Pancreas (tissue), 10 donors: ENCODE results near the gene ONECUT1. TPM values are rescaled to one million over a fixed set of nuclear protein-coding genes. Genes with fewer than 3 reads are reported as not detected.

Experiments
- ATAC-seq, 4 donors: fragments of 200-7000 bp; cut with Tn5 transposase; one replicate each; pipeline versions ENCODE4 v1.8.0 to v1.9.1; 2020; ENCODE audit warnings: mild to moderate bottlenecking in 4 of 4, moderate library complexity in 4 of 4
- DNase-seq, 6 donors: peaks; one replicate each; pipeline ENCODE4 v3.0.0-alpha.2; 2020
- FAIRE-seq: peaks from 2 replicates; lab custom pipeline; 2012; peaks lifted over from hg19 to GRCh38; lab: Jason Lieb, UNC
- H3K27ac ChIP-seq, 4 donors: fragments of 200-600 bp; sonication (generic); 1 replicate in 3 of 4; 2 replicates in 1 of 4; pipeline versions ENCODE4 v1.5.0 to v1.8.0; 2020
- H3K27me3 ChIP-seq, 4 donors: fragments of 200-600 bp; one replicate each; pipeline ENCODE4 v1.8.0; 2021
- H3K36me3 ChIP-seq, 3 donors: fragments of 200-600 bp; sonication (generic) in 1 of 3; one replicate each; pipeline versions ENCODE4 v1.5.0 to v1.8.0; 2020 to 2021
- H3K4me1 ChIP-seq, 3 donors: fragments of 200-600 bp; one replicate each; pipeline ENCODE4 v1.8.0; 2021
- H3K4me3 ChIP-seq, 4 donors: fragments of 200-600 bp; sonication (generic) in 2 of 4; one replicate each; pipeline versions ENCODE4 v1.5.0 to v1.8.0; 2020 to 2021
- H3K9me3 ChIP-seq, 4 donors: fragments of 200-600 bp; one replicate each; pipeline ENCODE4 v1.8.0; 2021
- WGBS, 2 donors: extraction: QIAGEN DNeasy Blood & Tissue Kit; methylation state at CpG; one replicate each; pipeline ENCODE4 v1.1.7; 2013; 5-methylcytosine and 5-hydroxymethylcytosine counted together
- intact Hi-C, 3 donors: fragments of 100-400 bp; cut with DNase I; formaldehyde crosslinking; loops; one replicate each; pipeline versions ENCODE4 v1.11.1 to v1.14.2; 2022
- polyA plus RNA-seq, 2 donors: library from polyadenylated mRNA; stranded (reverse); fragments of 200-250 nt; gene quantifications; one replicate each; pipeline ENCODE4 v1.2.3, GENCODE V29; 2013
- total RNA-seq, 6 donors: library from RNA; stranded (reverse); fragmentation: NEBNext Ultra II Directional in 4 of 6; extraction: Animal tissue kit (Norgen Biotek cat#: 25700) in 4 of 6; gene quantifications; one replicate each; pipeline versions ENCODE4 v1.2.1 to v1.2.4, GENCODE V29; 2021 to 2023
- TF ChIP-seq, protein P1 (sequence below), 4 donors: fragments of 200-600 bp; sonication (generic) in 3 of 4; IDR thresholded peaks; one replicate each; pipeline versions ENCODE4 v1.5.0 to v1.8.0; 2021; ENCODE audit warnings: antibody characterized with exemption in 4 of 4
- donor health status: healthy with polysubstance abuse.
- donor health status: DM: no; HTN: no; CAD: no; lungs with moderate emphysema.
- donor health status: DM: no; HTN: no; CAD: no.
- donor health status: control.
- donor health status: control.
- donor health status: Bipolar disorder and iron deficiency.
- donor health status: DM: yes; HTN: yes; CAD: no.
- donor health status: DM: no; HTN: no; CAD: no.
- donor health status: DM: no; HTN: no; CAD: no.
- donor health status: DM: yes; HTN: yes; CAD: no.

ONECUT1 gene
- total and polyA plus RNA-seq, 8 donors, result 8.0 to 56.2 (median 36.8) TPM

DNA sequence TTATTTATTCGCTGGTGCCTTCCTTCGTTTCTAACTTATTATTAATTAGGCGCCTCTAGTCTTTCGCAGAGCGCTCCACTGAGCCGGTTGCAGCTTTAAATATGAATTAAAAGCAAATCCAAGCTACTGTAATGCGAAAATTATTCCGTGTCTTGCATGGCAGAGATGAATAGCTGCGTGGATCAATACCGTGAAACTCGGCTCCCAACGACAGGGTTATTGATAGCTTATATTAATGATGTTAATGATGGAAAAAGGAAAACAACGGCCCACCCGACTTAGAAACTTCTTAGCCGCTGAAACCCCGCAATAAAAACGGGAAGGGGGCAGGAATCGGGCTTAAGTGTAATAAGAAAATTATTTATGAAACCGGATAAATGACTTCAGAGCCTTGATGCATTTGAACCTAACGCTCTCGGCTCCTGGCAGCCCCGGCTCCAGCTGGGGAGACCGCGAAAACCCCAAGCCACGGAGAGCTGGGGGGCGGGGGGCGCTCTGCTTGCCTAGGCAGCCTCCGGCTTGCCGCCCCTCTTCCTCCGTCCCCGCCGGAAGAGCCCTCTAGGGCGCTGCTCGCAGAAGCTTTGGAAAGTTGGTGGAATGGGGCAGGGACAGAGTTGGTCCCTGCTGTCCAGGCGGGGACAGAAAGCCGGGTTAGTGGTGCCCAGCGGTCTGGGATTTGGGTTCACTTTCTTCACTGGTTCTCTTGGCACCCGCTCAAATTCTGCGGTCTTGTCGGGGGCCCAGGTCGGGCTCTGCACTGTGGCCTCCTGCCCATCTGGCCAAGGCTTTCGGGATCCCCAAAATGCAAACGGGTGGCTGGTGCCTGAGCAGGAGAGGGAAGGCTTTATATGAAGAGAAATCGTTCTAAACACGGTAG, 7.7 kb upstream of the ONECUT1 start:
- Histone ChIP-seq H3K27me3 (no peaks in the 10 kb centered on the region), H3K27ac (no peak overlapping the region), H3K9me3 (no peaks in the 10 kb centered on the region), H3K4me3 (peak overlapping the region in 1 of 4 donors; percentile 6), H3K36me3 (no peaks in the 10 kb centered on the region), H3K4me1 (peaks cover 2 to 15% (median 11%) of the 10 kb centered on the region in 3 donors)
- TF ChIP-seq, protein P1, sequence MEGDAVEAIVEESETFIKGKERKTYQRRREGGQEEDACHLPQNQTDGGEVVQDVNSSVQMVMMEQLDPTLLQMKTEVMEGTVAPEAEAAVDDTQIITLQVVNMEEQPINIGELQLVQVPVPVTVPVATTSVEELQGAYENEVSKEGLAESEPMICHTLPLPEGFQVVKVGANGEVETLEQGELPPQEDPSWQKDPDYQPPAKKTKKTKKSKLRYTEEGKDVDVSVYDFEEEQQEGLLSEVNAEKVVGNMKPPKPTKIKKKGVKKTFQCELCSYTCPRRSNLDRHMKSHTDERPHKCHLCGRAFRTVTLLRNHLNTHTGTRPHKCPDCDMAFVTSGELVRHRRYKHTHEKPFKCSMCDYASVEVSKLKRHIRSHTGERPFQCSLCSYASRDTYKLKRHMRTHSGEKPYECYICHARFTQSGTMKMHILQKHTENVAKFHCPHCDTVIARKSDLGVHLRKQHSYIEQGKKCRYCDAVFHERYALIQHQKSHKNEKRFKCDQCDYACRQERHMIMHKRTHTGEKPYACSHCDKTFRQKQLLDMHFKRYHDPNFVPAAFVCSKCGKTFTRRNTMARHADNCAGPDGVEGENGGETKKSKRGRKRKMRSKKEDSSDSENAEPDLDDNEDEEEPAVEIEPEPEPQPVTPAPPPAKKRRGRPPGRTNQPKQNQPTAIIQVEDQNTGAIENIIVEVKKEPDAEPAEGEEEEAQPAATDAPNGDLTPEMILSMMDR (IDR thresholded peaks at IDR 0.05), result no peak
- DNase-seq, result peak in 2 of 6 donors; percentile 50 to 59
- FAIRE-seq, result no peak
- WGBS, 2 donors, result 63 to 65% methylated on average over 45 of the region's 45 CpGs
- no peak for ATAC-seq
- intact Hi-C loops, result loop anchor here in 1 of 3 donors (10.0 kb wide), 1 partner anchor 277 kb away; no protein-coding TSS in a partner anchor

DNA sequence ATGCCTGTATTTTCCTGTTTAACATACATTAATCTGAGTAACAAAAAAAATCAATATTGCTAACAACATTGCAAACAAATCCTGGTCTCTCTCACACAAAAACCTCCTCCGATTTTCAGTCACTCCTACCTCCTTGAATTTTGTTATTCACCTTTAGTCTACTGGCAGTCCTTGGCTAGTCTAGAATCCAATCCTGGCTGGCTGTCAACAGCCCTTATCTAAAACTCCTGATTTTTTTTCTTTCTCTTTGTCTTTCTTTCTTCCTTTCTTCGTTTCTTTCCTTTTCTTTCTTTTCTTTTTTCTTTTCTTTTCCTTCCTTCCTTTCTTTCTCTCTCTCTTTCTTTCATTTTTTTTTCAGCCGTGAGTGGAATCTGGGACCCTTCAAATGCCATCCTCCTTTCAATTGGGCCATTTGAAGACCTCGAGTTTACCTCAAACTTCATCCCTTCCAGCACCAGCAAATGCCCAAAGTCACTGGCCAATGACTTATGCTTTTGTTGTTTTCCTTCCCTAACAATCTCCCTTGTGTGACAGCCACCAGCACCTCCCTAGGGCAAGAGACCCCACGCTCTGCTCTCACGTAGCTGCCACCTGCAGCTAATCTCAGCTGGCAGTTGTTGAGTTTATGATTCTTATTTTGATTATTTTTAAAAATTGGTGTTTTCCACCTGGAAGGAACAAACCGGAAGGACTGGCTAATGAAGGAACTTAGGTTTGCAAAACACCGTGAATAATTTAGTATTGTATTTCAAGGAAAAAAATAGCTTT, 6.8 kb upstream of the ONECUT1 start:
- peaks cover 0 to 15% (median 6%) of the 10 kb centered on the region in 3 donors for H3K4me1 ChIP-seq
- no peak overlapping the region for H3K4me3 ChIP-seq
- FAIRE-seq (no peak), DNase-seq (no peak), ATAC-seq (peak in 3 of 4 donors; percentile 55 to 65 (median 61))
- no peaks in the 10 kb centered on the region for H3K36me3 ChIP-seq
- H3K27ac ChIP-seq, result peak overlapping the region in 1 of 4 donors; percentile 8
- intact Hi-C loops, result loop anchor here in 1 of 3 donors (10.0 kb wide), 1 partner anchor 278 kb away; no protein-coding TSS in a partner anchor
- TF ChIP-seq, protein P1 (IDR thresholded peaks at IDR 0.05), result no peak
- no peaks in the 10 kb centered on the region for H3K9me3 ChIP-seq
- H3K27me3 ChIP-seq, result no peaks in the 10 kb centered on the region
- WGBS, 2 donors, result 27 to 28% methylated on average over 8 of the region's 8 CpGs

DNA sequence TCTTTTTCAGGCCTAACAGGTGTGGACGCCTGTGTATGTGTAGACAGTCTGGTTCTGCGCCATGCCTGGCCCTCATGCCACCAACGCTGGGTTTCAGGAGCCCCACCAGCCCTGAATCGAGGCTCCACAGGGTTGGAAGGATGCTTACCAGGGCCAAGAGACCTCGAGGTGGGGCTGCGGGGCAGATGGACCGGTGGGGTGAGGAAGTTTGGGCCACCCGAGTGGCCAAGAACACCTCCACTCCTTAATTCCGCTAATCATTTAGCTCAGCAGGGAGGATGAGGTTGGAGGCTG, 6.0 kb upstream of the ONECUT1 start:
- WGBS, 2 donors, result 79 to 81% methylated on average over 9 of the region's 9 CpGs
- intact Hi-C loops, result loop anchor here in 1 of 3 donors (10.0 kb wide), 1 partner anchor 279 kb away; no protein-coding TSS in a partner anchor
- H3K36me3 ChIP-seq, result no peaks in the 10 kb centered on the region
- H3K9me3 ChIP-seq, result no peaks in the 10 kb centered on the region
- no peak overlapping the region for H3K4me3 ChIP-seq
- H3K27ac ChIP-seq, result no peak overlapping the region
- peaks cover 0 to 15% (median 6%) of the 10 kb centered on the region in 3 donors for H3K4me1 ChIP-seq
- no peak for FAIRE-seq
- H3K27me3 ChIP-seq, result no peaks in the 10 kb centered on the region
- ATAC-seq, result no peak
- peak in 1 of 6 donors; percentile 55 for DNase-seq
- TF ChIP-seq, protein P1 (IDR thresholded peaks at IDR 0.05), result no peak

DNA sequence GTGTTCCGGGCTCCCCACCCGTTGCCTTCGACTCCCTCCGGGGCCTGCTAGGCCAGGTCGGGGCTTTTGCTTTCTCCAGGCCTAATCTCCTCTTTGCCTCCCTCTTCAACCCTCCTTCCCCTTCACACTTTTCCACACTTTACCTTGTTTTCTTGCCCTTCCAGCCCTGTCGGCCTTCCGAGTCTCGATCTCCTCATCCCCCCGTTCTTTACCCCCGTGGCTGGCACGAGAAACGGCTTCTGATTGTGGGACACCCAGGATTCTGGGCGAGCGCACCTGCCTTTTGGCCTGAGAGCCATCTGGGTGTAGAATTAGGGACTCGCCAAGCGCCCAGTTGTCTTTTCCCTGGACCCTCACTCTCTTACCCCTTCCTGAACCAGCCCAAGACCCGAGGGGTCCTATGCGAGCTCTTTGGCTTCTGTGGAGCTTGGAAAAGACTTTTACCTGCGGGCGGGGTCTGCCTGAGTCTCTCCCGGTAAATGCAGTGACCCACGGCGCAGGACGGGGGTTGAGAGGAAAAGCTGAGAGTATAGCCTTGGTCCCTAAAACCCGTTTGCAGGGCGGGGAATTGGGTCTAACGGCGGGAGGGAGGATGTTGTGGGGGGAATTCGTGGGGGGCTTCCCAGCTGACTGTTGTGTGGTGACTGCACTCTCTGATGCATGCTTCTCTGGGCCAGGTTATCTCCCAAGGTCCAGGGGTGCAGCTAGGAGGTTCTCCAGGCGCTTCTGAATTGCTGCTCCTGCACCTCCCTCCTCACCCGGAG, 5.5 kb upstream of the ONECUT1 start:
- no peaks in the 10 kb centered on the region for H3K9me3 ChIP-seq
- TF ChIP-seq, protein P1 (IDR thresholded peaks at IDR 0.05), result no peak
- H3K4me1 ChIP-seq, result peaks cover 0 to 15% (median 6%) of the 10 kb centered on the region in 3 donors
- ATAC-seq, result no peak
- no peaks in the 10 kb centered on the region for H3K36me3 ChIP-seq
- DNase-seq, result peak in 1 of 6 donors; percentile 26
- intact Hi-C loops, result loop anchor here in 1 of 3 donors (10.0 kb wide), 1 partner anchor 279 kb away; no protein-coding TSS in a partner anchor
- FAIRE-seq, result no peak
- H3K27ac ChIP-seq, result no peak overlapping the region
- no peaks in the 10 kb centered on the region for H3K27me3 ChIP-seq
- WGBS, 2 donors, result 79 to 81% methylated on average over 29 to 31 of the region's 31 CpGs
- no peak overlapping the region for H3K4me3 ChIP-seq
